DMS 273 (cell line): ENCODE results near the gene MOB2.
A peak's percentile ranks its signal among the peaks of the same experiment; 100 is the strongest.

Experiments used
- DNase-seq: peaks from one replicate; lab custom pipeline; 2025; ENCODE audit not compliant: unreplicated experiment; lab: John Stamatoyannopoulos, UW

The MOB2 gene

GRCh38 chr11:1486054-1486825, at the start of gene MOB2:
Gene MOB2 (minus strand): TSS chr11:1486779. CDS start chr11:1486556, 223 bp downstream.
- DNase-seq: no peak

GRCh38 chr11:1534682-1535081, 48.1 kb upstream of the MOB2 start:
- no peak for DNase-seq

- no peak for DNase-seq
Observed at GRCh38 chr11:1534171-1534570, 47.6 kb upstream of the MOB2 start.

- DNase-seq: no peak
Observed at GRCh38 chr11:1533342-1533725, 46.8 kb upstream of the MOB2 start.

GRCh38 chr11:1532606-1533341, 46.2 kb upstream of the MOB2 start:
- DNase-seq: no peak

DNA sequence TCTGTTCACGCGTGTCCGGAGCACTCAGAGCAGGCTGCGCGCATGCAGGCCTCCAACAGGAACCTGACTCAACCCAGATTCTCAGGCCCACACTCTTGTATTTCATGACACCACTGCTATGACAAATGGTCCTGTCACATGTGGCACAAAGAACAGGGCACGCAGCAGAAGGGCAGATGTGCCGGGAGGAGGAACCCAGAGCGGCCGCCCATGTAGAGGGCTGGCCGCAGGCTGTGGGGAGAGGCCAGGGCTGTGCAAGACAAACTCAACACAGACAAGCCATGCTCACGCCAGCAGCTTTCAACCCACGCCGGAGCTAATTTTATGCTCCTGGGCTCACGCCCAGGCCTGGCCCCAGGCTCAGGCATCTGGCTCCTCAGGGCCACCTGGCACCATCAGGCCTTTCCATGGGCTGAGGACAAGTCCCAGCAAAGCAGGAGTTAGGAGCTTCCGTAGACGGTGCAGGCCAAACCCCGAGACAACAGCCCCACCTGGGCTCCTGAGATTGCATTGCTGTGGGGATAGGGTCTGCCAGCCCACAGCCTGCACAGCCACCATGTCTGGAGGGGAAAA, 45.5 kb upstream of the MOB2 start:
- peak; percentile 95 for DNase-seq

DNA sequence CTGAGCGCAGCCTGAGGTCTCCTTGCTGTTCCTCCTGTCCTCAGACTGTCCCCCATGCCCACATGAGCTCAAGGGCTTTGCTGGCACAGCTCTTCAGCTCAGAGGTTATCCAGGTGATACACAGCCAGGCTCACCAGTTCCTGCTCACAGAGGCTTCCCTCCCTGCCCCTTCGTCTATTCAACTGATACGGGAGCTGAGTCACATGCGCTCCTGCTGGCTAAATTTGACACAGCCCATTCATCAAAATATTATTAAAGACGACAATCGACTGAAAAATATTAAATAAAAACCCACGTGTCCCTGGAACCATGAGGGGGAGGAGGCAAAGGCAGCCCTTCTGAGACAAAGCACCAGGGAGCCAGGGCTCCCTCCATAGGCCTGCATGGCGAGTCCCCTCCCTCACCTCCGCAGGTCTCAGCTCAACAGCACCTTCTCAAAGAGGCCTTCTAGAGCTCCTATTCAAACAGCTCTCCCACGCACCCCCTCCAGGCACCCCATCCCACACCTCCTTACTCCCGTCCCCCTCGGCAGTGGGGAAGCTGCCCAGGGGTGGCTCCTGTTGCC, 45.0 kb upstream of the MOB2 start:
- DNase-seq: peak; percentile 44

DNA sequence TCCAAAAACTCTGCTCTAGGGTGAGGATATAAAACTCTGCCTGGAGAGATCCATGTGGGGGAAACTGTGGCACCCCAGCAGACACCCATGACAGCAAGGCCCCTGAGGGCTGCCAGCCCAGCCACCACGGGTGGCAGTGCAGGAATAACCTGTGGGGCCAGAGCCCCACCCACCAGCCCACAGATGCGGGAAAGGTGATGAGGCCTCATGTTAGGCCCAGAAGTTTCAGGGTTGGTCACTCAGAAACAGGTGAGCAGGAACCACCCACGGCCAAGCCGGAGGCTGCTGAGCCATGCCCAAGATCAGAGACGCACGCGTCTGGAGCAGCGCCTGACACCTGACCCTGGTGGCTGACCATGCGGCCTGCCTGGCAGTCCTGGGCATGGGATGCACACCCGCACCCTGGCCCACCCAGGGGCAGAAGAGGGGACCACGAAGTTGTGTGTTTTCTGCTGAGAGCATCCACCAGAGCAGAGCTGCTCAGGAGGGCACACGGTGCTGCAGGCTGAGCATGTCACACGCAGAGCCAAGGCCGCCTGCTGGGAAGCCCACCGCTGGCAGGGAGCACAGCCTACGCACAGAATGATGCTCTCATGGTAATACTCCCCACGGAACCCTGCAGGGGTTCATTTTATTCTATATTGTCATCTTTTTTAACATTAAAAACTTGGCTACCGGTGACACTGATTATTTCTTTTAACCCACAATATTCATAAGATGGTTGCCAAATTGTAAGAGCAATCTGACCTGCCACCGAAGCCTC, 44.3 kb upstream of the MOB2 start:
- no peak for DNase-seq

DNA sequence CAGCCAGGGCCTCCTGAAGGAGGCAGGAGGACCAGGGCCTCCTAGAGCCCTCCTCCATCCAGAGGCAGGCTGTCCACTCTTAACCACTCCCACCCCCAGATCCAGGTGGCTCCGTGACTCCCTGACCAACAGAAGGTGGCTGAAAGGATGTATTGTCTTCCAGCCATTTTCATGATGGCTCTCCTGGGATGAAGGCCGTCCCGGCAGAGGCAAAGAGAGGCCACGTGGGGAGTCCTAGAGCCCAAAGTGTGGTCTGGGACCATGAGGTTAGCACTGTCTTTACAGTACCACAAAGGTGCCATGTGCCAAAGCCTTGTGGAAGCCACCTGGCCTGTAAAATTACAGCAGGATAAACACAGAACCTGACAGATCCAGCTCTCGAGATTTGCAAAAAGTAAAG, 43.2 kb upstream of the MOB2 start:
- peak; percentile 23 for DNase-seq

GRCh38 chr11:1529286-1529685, 42.7 kb upstream of the MOB2 start:
- no peak for DNase-seq

GRCh38 chr11:1528710-1529109, 42.1 kb upstream of the MOB2 start:
- no peak for DNase-seq

DNA sequence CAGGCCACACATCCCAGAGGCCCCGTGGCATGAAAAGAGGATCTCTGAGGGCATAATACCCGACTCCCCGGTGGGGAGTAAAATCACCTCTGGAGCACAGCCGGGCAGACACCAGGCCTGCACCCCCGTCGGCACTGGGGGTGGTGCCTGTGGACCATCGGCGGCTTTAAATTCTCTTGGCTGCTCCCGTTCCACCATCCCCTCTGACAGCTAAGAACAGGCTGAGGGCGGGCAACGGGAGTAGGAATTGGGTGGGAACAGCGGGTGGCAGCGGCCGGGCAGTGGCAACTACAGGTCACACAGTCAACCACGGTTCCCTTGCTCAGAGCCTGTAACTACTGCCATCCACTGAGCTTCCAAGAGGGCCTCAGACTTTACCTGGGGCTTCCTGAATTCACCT, 40.2 kb upstream of the MOB2 start:
- no peak for DNase-seq

DNA sequence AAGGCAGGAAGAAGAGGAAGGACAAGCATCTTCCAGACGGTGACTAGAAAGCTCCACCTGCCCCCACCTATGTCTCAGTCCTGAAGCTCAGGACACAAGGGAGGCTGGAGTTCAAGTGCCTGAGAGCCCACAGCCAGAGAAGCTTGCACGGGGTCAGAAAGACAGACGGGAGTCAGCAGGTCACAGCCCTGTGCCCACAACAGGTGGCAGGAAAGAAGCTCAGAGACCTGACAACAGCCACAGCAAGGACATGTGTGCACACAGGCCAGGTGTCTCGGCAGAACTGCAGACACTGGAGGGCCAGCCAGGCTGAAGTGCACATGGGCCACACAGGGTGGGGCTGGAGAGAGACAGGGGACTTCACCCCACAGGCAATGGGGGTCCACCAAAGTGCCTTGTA, 37.2 kb upstream of the MOB2 start:
- DNase-seq: no peak

- no peak for DNase-seq
Observed at GRCh38 chr11:1523077-1523476, 36.5 kb upstream of the MOB2 start.

GRCh38 chr11:1522081-1522424, 35.5 kb upstream of the MOB2 start:
- no peak for DNase-seq

DNA sequence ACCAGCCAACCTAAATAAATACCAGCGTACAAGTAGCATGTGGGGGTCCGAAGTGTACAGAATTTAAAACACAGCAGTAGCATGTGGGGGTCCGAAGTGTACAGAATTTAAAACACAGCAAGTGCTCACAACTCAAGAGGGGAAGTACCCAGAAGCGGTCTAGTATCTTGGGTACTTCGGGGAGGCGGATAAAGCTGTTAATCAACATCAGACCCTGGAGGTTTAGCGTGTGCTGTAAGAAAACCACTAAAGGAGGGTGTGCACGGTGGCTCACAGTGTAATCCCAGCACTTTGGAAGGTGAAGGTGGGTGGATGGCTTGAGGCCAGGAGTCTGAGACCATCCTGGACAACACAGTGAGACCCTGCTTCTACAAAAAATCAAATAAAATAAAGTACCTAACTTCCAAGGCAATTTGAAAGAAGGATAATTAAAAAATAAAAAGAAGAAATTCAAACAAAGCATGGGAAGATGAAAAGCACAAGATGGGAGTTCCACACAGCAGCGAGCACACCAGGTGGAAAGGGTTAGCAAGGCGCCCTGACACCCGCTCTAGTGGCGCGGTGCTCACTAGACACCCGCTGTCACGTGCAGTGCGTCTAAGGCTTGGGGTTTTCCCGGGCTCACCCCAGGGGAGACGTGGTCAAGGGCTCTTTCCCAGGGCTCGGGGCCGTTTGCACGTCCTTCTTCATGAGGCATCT, 35.0 kb upstream of the MOB2 start:
- DNase-seq: no peak

DNA sequence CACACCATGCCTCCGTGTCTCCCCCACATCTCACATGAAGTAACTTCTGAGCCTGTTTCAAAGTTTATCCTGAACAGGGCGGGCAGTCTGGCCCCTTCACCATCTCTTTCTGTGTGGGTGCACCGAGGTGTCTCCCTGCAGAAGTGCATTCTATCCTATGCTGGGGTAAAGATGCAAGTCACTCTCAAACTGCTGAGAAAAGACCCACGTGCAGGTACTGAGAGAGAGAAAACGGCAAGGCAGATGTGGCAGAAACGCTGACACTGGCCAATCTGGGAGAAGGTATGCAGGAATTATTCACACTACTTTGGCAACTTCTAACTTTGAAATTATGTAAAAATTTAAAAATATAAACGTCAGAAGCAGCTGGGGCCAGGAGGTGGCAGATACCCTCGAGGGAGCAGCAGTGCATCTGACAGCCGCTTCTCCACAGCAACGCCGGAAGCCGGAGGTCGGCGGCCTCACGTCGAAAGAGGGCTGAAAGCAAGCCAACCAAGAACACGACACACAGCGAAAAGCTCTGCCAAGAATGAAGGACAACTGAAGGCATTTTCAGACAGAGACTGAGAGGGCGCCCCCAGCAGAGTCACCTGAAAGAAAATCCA, 34.2 kb upstream of the MOB2 start:
- DNase-seq: no peak

- no peak for DNase-seq
Observed at GRCh38 chr11:1520209-1520662, 33.7 kb upstream of the MOB2 start.

DNA sequence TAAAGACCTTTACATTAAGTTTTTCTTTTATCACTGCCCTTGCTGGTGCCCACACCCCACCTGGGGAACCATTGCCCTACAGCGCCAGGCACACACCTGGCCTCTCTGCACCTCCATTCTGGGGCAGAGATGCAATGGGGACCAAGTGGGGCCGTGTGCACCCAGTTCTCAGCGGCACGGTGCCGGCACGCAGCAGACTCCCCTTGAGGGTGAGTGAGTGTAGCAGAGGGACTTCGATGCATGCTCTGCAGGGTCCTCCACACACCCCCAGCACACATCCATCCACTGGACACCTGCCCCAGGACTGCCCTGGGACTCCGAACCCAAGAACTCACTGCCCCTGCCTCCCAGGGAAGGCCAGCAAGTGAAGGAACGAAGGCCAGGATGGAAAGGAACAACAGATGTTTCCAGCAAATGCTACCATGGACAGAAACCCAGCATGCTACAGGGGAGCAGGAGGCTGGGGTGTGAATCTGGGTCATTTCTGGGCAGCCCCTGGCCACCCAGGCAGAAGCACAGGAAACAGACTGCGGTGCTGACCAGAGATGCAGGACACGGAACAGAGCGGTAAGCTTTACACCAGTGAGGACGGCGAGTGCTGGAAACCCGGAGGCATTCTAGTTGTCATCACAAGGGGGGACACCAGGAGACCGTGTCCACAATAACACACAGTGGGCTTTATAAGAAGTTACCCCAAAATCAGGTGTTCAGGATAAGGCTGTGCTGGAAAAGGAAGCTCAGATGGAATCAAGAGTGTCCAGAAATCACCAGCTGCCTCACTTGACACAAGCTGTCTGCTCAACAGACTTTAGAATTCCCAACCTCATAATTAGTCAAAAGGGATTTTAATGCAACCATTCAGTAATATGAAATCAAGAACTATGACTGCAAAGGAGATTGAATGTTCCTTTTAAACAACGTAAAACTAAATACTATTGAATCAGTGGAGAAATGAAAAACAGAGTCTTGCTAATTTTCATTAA, 32.7 kb upstream of the MOB2 start:
- DNase-seq: no peak
